H1 (cell line): ENCODE measurements around the gene MIF. TPM values are rescaled to one million over a fixed set of nuclear protein-coding genes. Genes with fewer than 3 reads are reported as not detected.

Experiments
- CTCF ChIA-PET: fragments of 300-600 bp; sonication (Branson Sonifier 250); formaldehyde crosslinking; loops from one replicate; lab custom pipeline; 2021; ENCODE audit not compliant: partially characterized antibody; lab: Charles Lee
- POLR2A ChIA-PET: fragments of 300-600 bp; sonication (Branson Sonifier 250); formaldehyde crosslinking; loops from one replicate; lab custom pipeline; 2021; ENCODE audit warnings: inconsistent platforms; ENCODE audit not compliant: partially characterized antibody; lab: Charles Lee
- DNase-seq, 2 experiments: peaks; one replicate each; pipeline versions ENCODE4 v3.0.0 to v3.0.0-alpha.2; 2010 to 2022; ENCODE audit warnings: low spot score in 2 of 2, low read depth in 1 of 2, mixed read lengths in 1 of 2
- FAIRE-seq: peaks from 2 replicates; lab custom pipeline; 2011; peaks lifted over from hg19 to GRCh38; lab: Jason Lieb, UNC
- H2AFZ ChIP-seq: 2 replicates; pipeline ENCODE4 v1.8.1; 2012; ENCODE audit warnings: low read length, inconsistent platforms
- H2AK5ac ChIP-seq: 2 replicates; pipeline ENCODE4 v1.6.1; 2013; ENCODE audit warnings: low read depth, low read length
- H2BK120ac ChIP-seq: replicated peaks from 2 replicates; pipeline ENCODE3; 2013; ENCODE audit warnings: low read depth, low read length, inconsistent platforms
- H2BK12ac ChIP-seq: 2 replicates; pipeline ENCODE4 v1.6.1; 2013; ENCODE audit warnings: low read depth, low read length
- H2BK15ac ChIP-seq: 2 replicates; pipeline ENCODE4 v1.6.1; 2013; ENCODE audit warnings: low read length
- H2BK20ac ChIP-seq: 2 replicates; pipeline ENCODE4 v1.6.1; 2013; ENCODE audit warnings: low read length
- H2BK5ac ChIP-seq: 2 replicates; pipeline ENCODE4 v1.6.1; 2013; ENCODE audit warnings: low read depth, low read length
- H3K14ac ChIP-seq: 2 replicates; pipeline ENCODE4 v1.6.1; 2013; ENCODE audit warnings: inconsistent platforms; ENCODE audit not compliant: insufficient read length
- H3K18ac ChIP-seq: 2 replicates; pipeline ENCODE4 v1.6.1; 2013; ENCODE audit warnings: low read length; ENCODE audit errors: extremely low read depth
- H3K23ac ChIP-seq: 2 replicates; pipeline ENCODE4 v1.6.1; 2013; ENCODE audit warnings: inconsistent platforms; ENCODE audit not compliant: insufficient read length
- H3K23me2 ChIP-seq: 2 replicates; pipeline ENCODE4 v1.6.1; 2013; ENCODE audit warnings: low read depth, low read length
- H3K27ac ChIP-seq: 2 replicates; pipeline ENCODE4 v1.6.1; 2011; ENCODE audit warnings: low read depth, low read length, inconsistent platforms
- H3K27me3 ChIP-seq, 4 experiments: replicated peaks in 1 of 4; 1 replicate in 1 of 4; 2 replicates in 3 of 4; pipeline versions ENCODE4 v1.6.1 to v1.8.1; 2011 to 2013; ENCODE audit warnings: low read length in 3 of 4, mild to moderate bottlenecking in 3 of 4, inconsistent platforms in 2 of 4, mixed read lengths in 2 of 4, moderate library complexity in 1 of 4; ENCODE audit not compliant: control insufficient read depth in 3 of 4, insufficient read depth in 3 of 4; ENCODE audit errors: extremely low read depth in 1 of 4
- H3K36me3 ChIP-seq, 4 experiments: 2 replicates each; pipeline versions ENCODE4 v1.6.1 to v1.8.1; 2011 to 2013; ENCODE audit warnings: mild to moderate bottlenecking in 4 of 4, low read length in 3 of 4, moderate library complexity in 2 of 4, control low read depth in 1 of 4, inconsistent platforms in 1 of 4; ENCODE audit not compliant: insufficient read depth in 4 of 4, control insufficient read depth in 2 of 4
- H3K4ac ChIP-seq: replicated peaks from 2 replicates; pipeline ENCODE3; 2013; ENCODE audit warnings: low read length, low read depth, mixed read lengths, inconsistent platforms; ENCODE audit not compliant: insufficient read length
- H3K4me1 ChIP-seq, 4 experiments: replicated peaks in 1 of 4; 1 replicate in 1 of 4; 2 replicates in 3 of 4; pipeline versions ENCODE4 v1.6.1 to v1.8.1; 2011 to 2013; ENCODE audit warnings: low read length in 3 of 4, inconsistent platforms in 2 of 4, mixed read lengths in 1 of 4; ENCODE audit not compliant: insufficient read depth in 4 of 4, control insufficient read depth in 3 of 4
- H3K4me2 ChIP-seq, 2 experiments: 2 replicates each; pipeline versions ENCODE4 v1.6.1 to v1.8.1; 2011 to 2013; ENCODE audit warnings: low read depth in 2 of 2, low read length in 2 of 2, control low read depth in 1 of 2, inconsistent platforms in 1 of 2, mild to moderate bottlenecking in 1 of 2; ENCODE audit not compliant: insufficient read depth in 1 of 2
- H3K4me3 ChIP-seq, 4 experiments: fragments of 200-600, 300-600 bp in 1 of 4; sonication (generic), shearing (Covaris generic), sonication (Bioruptor Twin) in 1 of 4; 2 replicates each; pipeline versions ENCODE4 v1.5.1 to v1.8.1; 2011 to 2016; ENCODE audit warnings: low read length in 4 of 4, low read depth in 3 of 4, control low read depth in 2 of 4, inconsistent platforms in 2 of 4, mild to moderate bottlenecking in 2 of 4, mixed read lengths in 1 of 4, moderate library complexity in 1 of 4; ENCODE audit not compliant: insufficient read depth in 2 of 4; ENCODE audit errors: extremely low read depth in 1 of 4
- H3K56ac ChIP-seq: replicated peaks from 2 replicates; pipeline ENCODE3; 2013; ENCODE audit warnings: low read depth, mild to moderate bottlenecking, mixed read lengths, low read length, inconsistent platforms; ENCODE audit not compliant: insufficient read length
- H3K79me1 ChIP-seq: 2 replicates; pipeline ENCODE4 v1.6.1; 2013; ENCODE audit warnings: low read depth, low read length, control low read depth
- H3K79me2 ChIP-seq, 2 experiments: 2 replicates each; pipeline versions ENCODE4 v1.6.1 to v1.8.1; 2012 to 2013; ENCODE audit warnings: low read length in 2 of 2, mild to moderate bottlenecking in 2 of 2, inconsistent platforms in 1 of 2; ENCODE audit not compliant: insufficient read depth in 2 of 2, control insufficient read depth in 1 of 2
- H3K9ac ChIP-seq, 4 experiments: replicated peaks in 1 of 4; 1 replicate in 1 of 4; 2 replicates in 3 of 4; pipeline versions ENCODE4 v1.6.1 to v1.8.1; 2011 to 2013; ENCODE audit warnings: low read depth in 3 of 4, low read length in 3 of 4, control low read depth in 2 of 4, mild to moderate bottlenecking in 2 of 4, moderate library complexity in 2 of 4, inconsistent platforms in 1 of 4; ENCODE audit errors: extremely low read depth in 1 of 4
- H3K9me3 ChIP-seq, 2 experiments: 2 replicates each; pipeline versions ENCODE4 v1.6.1 to v1.8.1; 2012 to 2013; ENCODE audit warnings: mild to moderate bottlenecking in 2 of 2, moderate library complexity in 2 of 2, control low read depth in 1 of 2, inconsistent platforms in 1 of 2, low read depth in 1 of 2, low read length in 1 of 2, mixed read lengths in 1 of 2; ENCODE audit not compliant: insufficient read depth in 2 of 2
- H4K20me1 ChIP-seq, 2 experiments: replicated peaks in 1 of 2; 2 replicates each; pipeline versions ENCODE3 to v1.8.1; 2011 to 2013; ENCODE audit warnings: inconsistent platforms in 2 of 2, low read length in 2 of 2, mild to moderate bottlenecking in 1 of 2; ENCODE audit not compliant: insufficient read depth in 2 of 2, control insufficient read depth in 1 of 2
- H4K5ac ChIP-seq: 2 replicates; pipeline ENCODE4 v1.6.1; 2013; ENCODE audit warnings: low read length, low read depth, mixed read lengths, inconsistent platforms; ENCODE audit not compliant: insufficient read length
- H4K8ac ChIP-seq: 2 replicates; pipeline ENCODE4 v1.8.0; 2013; ENCODE audit warnings: mild to moderate bottlenecking, moderate library complexity, low read length, inconsistent platforms; ENCODE audit not compliant: insufficient read depth; ENCODE audit errors: extremely low read depth
- H4K91ac ChIP-seq: replicated peaks from 2 replicates; pipeline ENCODE3; 2013; ENCODE audit warnings: low read length, mixed read lengths, inconsistent platforms; ENCODE audit not compliant: insufficient read length
- CBX5 ChIP-seq: fragments of 300-800, 300-1000 bp; sonication (generic); IDR thresholded peaks from 2 replicates; pipeline ENCODE4 v1.7.1; 2016; ENCODE audit warnings: antibody characterized with exemption, low read length, low read depth
- FOSL1 ChIP-seq: IDR thresholded peaks from 2 replicates; pipeline ENCODE4 v1.6.1; 2011; ENCODE audit warnings: mild to moderate bottlenecking, low read depth, low read length, moderate library complexity; ENCODE audit not compliant: insufficient read depth
- JUND ChIP-seq: IDR thresholded peaks from 2 replicates; pipeline ENCODE4 v1.6.1; 2011; ENCODE audit warnings: mild to moderate bottlenecking, improper control_type of control experiment, low read length
- RFX5 ChIP-seq: IDR thresholded peaks from 2 replicates; pipeline ENCODE4 v1.6.1; 2011; ENCODE audit warnings: low read depth, low read length, improper control_type of control experiment, borderline replicate concordance
- WGBS, 2 experiments: shearing (Covaris generic) in 1 of 2; methylation state at CpG; one replicate each; pipeline versions ENCODE4 v1.1.6 to v1.1.7; 2013 to 2015; ENCODE audit warnings: low lambda C conversion rate in 2 of 2, mixed read lengths in 2 of 2, inconsistent platforms in 1 of 2, low coverage in 1 of 2, missing lambda C conversion rate in 1 of 2; ENCODE audit not compliant: insufficient replicate concordance in 2 of 2, insufficient coverage in 1 of 2, insufficient read length in 1 of 2; ENCODE audit errors: extremely low coverage in 1 of 2, missing lambda C conversion rate in 1 of 2; 5-methylcytosine and 5-hydroxymethylcytosine counted together
- polyA plus RNA-seq, 7 experiments: library from polyadenylated mRNA; depleted of rRNA in 3 of 7; stranded (reverse) in 5 of 7; unstranded in 2 of 7; fragments of >200 nt in 5 of 7; fragments of 200-250 nt in 2 of 7; gene quantifications; 1 replicate in 5 of 7; 2 replicates in 1 of 7; 4 replicates in 1 of 7; pipeline versions ENCODE4 v1.2.1 to v1.2.3, GENCODE V29; 2011 to 2013; ENCODE audit warnings: missing spikeins in 2 of 7, mixed read lengths in 2 of 7
- total RNA-seq: library from RNA; stranded (reverse); fragmentation: NEBNext Ultra II Directional; extraction: Animal tissue kit (Norgen Biotek cat#: 25700); gene quantifications from 2 replicates; pipeline ENCODE4 v1.2.1, GENCODE V29; 2021

The MIF gene
- total and polyA plus RNA-seq, 2 of the 8 experiments (the other 6 are each of a cell fraction or from before 2014, with no cell fraction given): 1,082 to 1,870 TPM

- WGBS, 2 experiments: 88% methylated on average over 2 of the region's 2 CpGs; no CpG with 5 or more reads in 1 of the 2 experiments
- H4K91ac ChIP-seq: no peak overlapping the region
- H3K4ac ChIP-seq: no peak overlapping the region
- H3K23ac ChIP-seq: no peak overlapping the region
- TF ChIP-seq JUND (no peak), RFX5 (no peak), FOSL1 (no peak), CBX5 (no peak)
- no peak overlapping the region for H3K56ac ChIP-seq
- ChIA-PET CTCF (interaction anchor here (0.9 to 2.0 kb wide), 3 partner anchors 11 to 26 kb away, joined by 3 to 6 read pairs (median 3); no protein-coding TSS in a partner anchor), POLR2A (interaction anchor here (1.5 to 1.7 kb wide), 2 partner anchors 18 to 19 kb away, joined by 3 read pairs; partner anchors contain the start of genes MIF and SLC2A11)
- no peaks in the 10 kb centered on the region for H3K79me2 ChIP-seq
- no peak overlapping the region for H2AK5ac ChIP-seq
- no peak overlapping the region for H3K14ac ChIP-seq
- no peak overlapping the region for H2BK20ac ChIP-seq
- H4K20me1 ChIP-seq: no peaks in the 10 kb centered on the region
- H3K27me3 ChIP-seq: no peaks in the 10 kb centered on the region
- DNase-seq (no peak), FAIRE-seq (no peak)
- no peak overlapping the region for H2AFZ ChIP-seq
- no peak overlapping the region for H4K8ac ChIP-seq
- no peak overlapping the region for H2BK5ac ChIP-seq
- no peak overlapping the region for H2BK120ac ChIP-seq
- H2BK12ac ChIP-seq: no peak overlapping the region
- H3K18ac ChIP-seq: no peak overlapping the region
- no peak overlapping the region for H4K5ac ChIP-seq
- H3K27ac ChIP-seq: no peak overlapping the region
- H3K4me2 ChIP-seq: no peak overlapping the region
- H3K36me3 ChIP-seq: no peaks in the 10 kb centered on the region; a peak in 2 of 8 replicates
- no peaks in the 10 kb centered on the region for H3K79me1 ChIP-seq
- H3K9me3 ChIP-seq: no peaks in the 10 kb centered on the region
- H3K4me1 ChIP-seq: no peaks in the 10 kb centered on the region
- no peak overlapping the region for H2BK15ac ChIP-seq
- H3K4me3 ChIP-seq: no peak overlapping the region
- H3K9ac ChIP-seq: no peak overlapping the region
- no peaks in the 10 kb centered on the region for H3K23me2 ChIP-seq
These were observed 18.4 kb upstream of the MIF start for GRCh38 chr22:23875801-23876200.
